Medulla oblongata (tissue), 1 donor: ENCODE results near the gene PDLIM5.
"Not testable (repeated sequence)": the region's sequence is repeated elsewhere in the genome, so short reads cannot be mapped to it uniquely, and the experiment has no call there.

Source experiments
- DNase-seq: peaks from one replicate; pipeline ENCODE4 v3.0.0-alpha.2; 2015; ENCODE audit errors: extremely low spot score

Gene PDLIM5

GRCh38 chr4:94595880-94596483 is 144.2 kb downstream of the PDLIM5 start:
- DNase-seq = peak; percentile 59

GRCh38 chr4:94598758-94599157 is 147.0 kb downstream of the PDLIM5 start:
- DNase-seq = no peak

- DNase-seq = no peak
Observed at GRCh38 chr4:94603170-94603747, 151.5 kb downstream of the PDLIM5 start.

- no peak for DNase-seq
Observed at GRCh38 chr4:94605241-94605805, 153.6 kb downstream of the PDLIM5 start.

- DNase-seq = no peak
Observed at GRCh38 chr4:94610145-94610544, 158.4 kb downstream of the PDLIM5 start.

- no peak for DNase-seq
Observed at GRCh38 chr4:94613248-94613647, 161.5 kb downstream of the PDLIM5 start.

GRCh38 chr4:94615451-94615850 is 163.7 kb downstream of the PDLIM5 start:
- no peak for DNase-seq

GRCh38 chr4:94621491-94622080 is 169.8 kb downstream of the PDLIM5 start:
- DNase-seq = peak; percentile 67

GRCh38 chr4:94623126-94623911 is 171.6 kb downstream of the PDLIM5 start:
- DNase-seq = peak; percentile 30

- DNase-seq = no peak
Observed at GRCh38 chr4:94626942-94627341, 175.2 kb downstream of the PDLIM5 start.

- DNase-seq = not testable (repeated sequence)
Observed at GRCh38 chr4:94629058-94629457, 177.3 kb downstream of the PDLIM5 start.

- DNase-seq = no peak
Observed at GRCh38 chr4:94629837-94630236, 178.1 kb downstream of the PDLIM5 start.

GRCh38 chr4:94634271-94634670 is 182.5 kb downstream of the PDLIM5 start:
- no peak for DNase-seq

GRCh38 chr4:94635177-94635576 is 183.4 kb downstream of the PDLIM5 start:
- DNase-seq = no peak

GRCh38 chr4:94636004-94636403 is 184.3 kb downstream of the PDLIM5 start:
- no peak for DNase-seq

GRCh38 chr4:94639298-94639697 is 187.6 kb downstream of the PDLIM5 start:
- DNase-seq = no peak

- DNase-seq = no peak
Observed at GRCh38 chr4:94640151-94640550, 188.4 kb downstream of the PDLIM5 start.

- DNase-seq = no peak
Observed at GRCh38 chr4:94641702-94642560, 190.2 kb downstream of the PDLIM5 start.

- DNase-seq = no peak
Observed at GRCh38 chr4:94642561-94642866, 190.8 kb downstream of the PDLIM5 start.

GRCh38 chr4:94648699-94649098 is 197.0 kb downstream of the PDLIM5 start:
- no peak for DNase-seq

GRCh38 chr4:94649381-94650133 is 197.8 kb downstream of the PDLIM5 start:
- no peak for DNase-seq
